Measurements from ENCODE around the gene MTIF2.

DNA sequence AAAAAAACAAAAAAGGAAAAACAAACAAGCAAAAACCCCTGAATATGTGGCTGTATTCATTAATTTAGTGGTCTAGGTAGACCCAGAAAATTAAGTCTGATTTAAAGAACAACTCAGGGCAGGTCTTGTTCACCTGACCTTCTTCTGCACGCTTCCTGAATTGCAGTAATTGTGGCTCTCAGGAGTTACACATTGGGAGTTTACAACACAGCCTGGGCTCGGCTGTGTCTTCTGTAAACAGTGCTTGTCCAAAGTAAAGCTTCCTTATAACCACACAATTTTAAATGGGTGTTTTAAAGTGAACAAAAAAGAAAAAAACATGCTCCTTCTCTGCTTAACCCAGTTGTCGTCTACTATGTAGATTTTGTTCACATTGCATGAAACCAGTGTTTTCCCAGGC lies 8.3 kb upstream of the MTIF2 start:
- TF ChIP-seq POLR2A (IDR thresholded peaks at IDR 0.05) = no peak
- TF ChIP-seq, protein P1, sequence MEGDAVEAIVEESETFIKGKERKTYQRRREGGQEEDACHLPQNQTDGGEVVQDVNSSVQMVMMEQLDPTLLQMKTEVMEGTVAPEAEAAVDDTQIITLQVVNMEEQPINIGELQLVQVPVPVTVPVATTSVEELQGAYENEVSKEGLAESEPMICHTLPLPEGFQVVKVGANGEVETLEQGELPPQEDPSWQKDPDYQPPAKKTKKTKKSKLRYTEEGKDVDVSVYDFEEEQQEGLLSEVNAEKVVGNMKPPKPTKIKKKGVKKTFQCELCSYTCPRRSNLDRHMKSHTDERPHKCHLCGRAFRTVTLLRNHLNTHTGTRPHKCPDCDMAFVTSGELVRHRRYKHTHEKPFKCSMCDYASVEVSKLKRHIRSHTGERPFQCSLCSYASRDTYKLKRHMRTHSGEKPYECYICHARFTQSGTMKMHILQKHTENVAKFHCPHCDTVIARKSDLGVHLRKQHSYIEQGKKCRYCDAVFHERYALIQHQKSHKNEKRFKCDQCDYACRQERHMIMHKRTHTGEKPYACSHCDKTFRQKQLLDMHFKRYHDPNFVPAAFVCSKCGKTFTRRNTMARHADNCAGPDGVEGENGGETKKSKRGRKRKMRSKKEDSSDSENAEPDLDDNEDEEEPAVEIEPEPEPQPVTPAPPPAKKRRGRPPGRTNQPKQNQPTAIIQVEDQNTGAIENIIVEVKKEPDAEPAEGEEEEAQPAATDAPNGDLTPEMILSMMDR (IDR thresholded peaks at IDR 0.05) = no peak

Measured in sigmoid colon (tissue), 3 donors.